GM21367 (cell line): Measurements from ENCODE around the gene SHANK2.

Source experiments
- ATAC-seq: cut with Tn5 transposase; IDR thresholded peaks from one replicate; pipeline ENCODE4 v1.9.1; 2021; ENCODE audit not compliant: unreplicated experiment

The SHANK2 gene

GRCh38 chr11:71223081-71223405 is 29.3 kb downstream of the SHANK2 start:
- ATAC-seq: no peak

GRCh38 chr11:71222318-71223080 is 29.9 kb downstream of the SHANK2 start:
- ATAC-seq: no peak

GRCh38 chr11:71221821-71222220 is 30.6 kb downstream of the SHANK2 start:
- ATAC-seq: no peak

- no peak for ATAC-seq
Measured at GRCh38 chr11:71221201-71221600, 31.2 kb downstream of the SHANK2 start.

GRCh38 chr11:71218789-71219499 is 33.4 kb downstream of the SHANK2 start:
- ATAC-seq: no peak

- ATAC-seq: no peak
Measured at GRCh38 chr11:71215425-71215965, 36.9 kb downstream of the SHANK2 start.

GRCh38 chr11:71214553-71215424 is 37.6 kb downstream of the SHANK2 start:
- ATAC-seq: no peak

GRCh38 chr11:71213696-71214552 is 38.5 kb downstream of the SHANK2 start:
- no peak for ATAC-seq

GRCh38 chr11:71212871-71213559 is 39.4 kb downstream of the SHANK2 start:
- ATAC-seq: no peak

- no peak for ATAC-seq
Measured at GRCh38 chr11:71211631-71212030, 40.7 kb downstream of the SHANK2 start.

- ATAC-seq: no peak
Measured at GRCh38 chr11:71210861-71211260, 41.5 kb downstream of the SHANK2 start.

GRCh38 chr11:71209656-71210055 is 42.7 kb downstream of the SHANK2 start:
- no peak for ATAC-seq

GRCh38 chr11:71209181-71209580 is 43.2 kb downstream of the SHANK2 start:
- ATAC-seq: no peak

GRCh38 chr11:71208011-71208774 is 44.2 kb downstream of the SHANK2 start:
- ATAC-seq: no peak

GRCh38 chr11:71207563-71207962 is 44.8 kb downstream of the SHANK2 start:
- no peak for ATAC-seq

- ATAC-seq: no peak
Measured at GRCh38 chr11:71206186-71206585, 46.2 kb downstream of the SHANK2 start.

GRCh38 chr11:71204748-71205664 is 47.4 kb downstream of the SHANK2 start:
- ATAC-seq: no peak

GRCh38 chr11:71204294-71204693 is 48.1 kb downstream of the SHANK2 start:
- ATAC-seq: no peak
